ENCODE measurements around the gene ADH1B. TPM values are rescaled to one million over a fixed set of nuclear protein-coding genes. Genes with fewer than 3 reads are reported as not detected.

The ADH1B gene
- total and polyA plus RNA-seq, 2 experiments from 2014 or later = not detected

GRCh38 chr4:99324979-99325378 is 3.8 kb upstream of the ADH1B start:
- no peak overlapping the region for H3K27ac ChIP-seq (ENCODE audit: low read depth)
- no peaks in the 10 kb centered on the region for H3K79me2 ChIP-seq (replicated peaks; ENCODE audit: insufficient read depth)
- no peak overlapping the region for H3K4me2 ChIP-seq
- peak; percentile 2 for DNase-seq (ENCODE audit: low spot score)
- peaks cover 9% of the 10 kb centered on the region; the same call in 2 of the 3 replicates for H3K4me1 Mint-ChIP-seq
- no peaks in the 10 kb centered on the region; the same call in 1 of the 2 replicates for H3K36me3 ChIP-seq (ENCODE audit: insufficient read depth)
- no peaks in the 10 kb centered on the region for H3F3A ChIP-seq (replicated peaks; ENCODE audit: low read depth)
- no peak overlapping the region for H2AFZ ChIP-seq
- peaks cover 10% of the 10 kb centered on the region; the same call in 2 of the 3 replicates for H3K9me3 Mint-ChIP-seq
- H4K20me1 ChIP-seq (replicated peaks; ENCODE audit: insufficient read depth) = no peaks in the 10 kb centered on the region
- TF ChIP-seq STAT1 (IDR thresholded peaks at IDR 0.05; ENCODE audit: unreplicated experiment) (no peak), NANOG (IDR thresholded peaks at IDR 0.05; ENCODE audit: borderline replicate concordance) (no peak)
- H3K4me3 ChIP-seq = no peak overlapping the region
- H3K27ac Mint-ChIP-seq = no peak overlapping the region
- H3K27me3 ChIP-seq (ENCODE audit: insufficient read depth) = no peaks in the 10 kb centered on the region
- H3K9me2 ChIP-seq (ENCODE audit: insufficient read depth) = peaks cover 11% of the 10 kb centered on the region
- no peak overlapping the region for H3K4me3 Mint-ChIP-seq
- H3K36me3 Mint-ChIP-seq (ENCODE audit: low read depth) = peaks cover 3% of the 10 kb centered on the region; the same call in 1 of the 3 replicates
- H3K4me1 ChIP-seq (ENCODE audit: insufficient read depth) = peaks cover 13% of the 10 kb centered on the region; the same call in 1 of the 2 replicates
- H3K27me3 Mint-ChIP-seq (ENCODE audit: insufficient read depth, low read depth, poor library complexity) = peaks cover 2% of the 10 kb centered on the region
- no peak for ATAC-seq

GRCh38 chr4:99324361-99324760 is 3.2 kb upstream of the ADH1B start:
- Histone ChIP-seq H3K4me2 (no peak overlapping the region), H3K27ac (ENCODE audit: low read depth) (no peak overlapping the region)
- TF ChIP-seq CREB1 (CRISPR knock-in tag; IDR thresholded peaks at IDR 0.05; ENCODE audit: low read depth) (no peak), EZH2 (IDR thresholded peaks at IDR 0.05; ENCODE audit: low read depth, unreplicated experiment) (no peak), ZNF331 (CRISPR knock-in tag; IDR thresholded peaks at IDR 0.05; ENCODE audit: low read depth) (no peak), ZNF462 (CRISPR knock-in tag; IDR thresholded peaks at IDR 0.05) (no peak), JUNB (IDR thresholded peaks at IDR 0.05; ENCODE audit: unreplicated experiment) (no peak), ZNF114 (CRISPR knock-in tag; IDR thresholded peaks at IDR 0.05) (no peak), REST (IDR thresholded peaks at IDR 0.05; ENCODE audit: unreplicated experiment) (no peak), STAT1 (IDR thresholded peaks at IDR 0.05; ENCODE audit: unreplicated experiment) (no peak), NANOG (IDR thresholded peaks at IDR 0.05; ENCODE audit: borderline replicate concordance) (no peak), ETS1 (IDR thresholded peaks at IDR 0.05) (no peak), EZH2phosphoT487 (IDR thresholded peaks at IDR 0.05; ENCODE audit: unreplicated experiment) (no peak), POLR2AphosphoS5 (IDR thresholded peaks at IDR 0.05; ENCODE audit: low read depth) (no peak)

More at GRCh38 chr4:99324361-99324760, 3.2 kb upstream of the ADH1B start:
- no peaks in the 10 kb centered on the region for H3K79me2 ChIP-seq (replicated peaks; ENCODE audit: insufficient read depth)
- H4K20me1 ChIP-seq (replicated peaks; ENCODE audit: insufficient read depth) = no peaks in the 10 kb centered on the region
- no peaks in the 10 kb centered on the region for H3F3A ChIP-seq (replicated peaks; ENCODE audit: low read depth)
- Mint-ChIP-seq H3K4me1 (peaks cover 9% of the 10 kb centered on the region; the same call in 2 of the 3 replicates), H3K36me3 (ENCODE audit: low read depth) (peaks cover 3% of the 10 kb centered on the region; the same call in 1 of the 3 replicates), H3K27me3 (ENCODE audit: insufficient read depth, low read depth, poor library complexity) (peaks cover 2% of the 10 kb centered on the region), H3K4me3 (no peak overlapping the region), H3K9me3 (peaks cover 10% of the 10 kb centered on the region; the same call in 2 of the 3 replicates), H3K27ac (no peak overlapping the region)
- no peak overlapping the region for H3K4me3 ChIP-seq
- H3K36me3 ChIP-seq (ENCODE audit: insufficient read depth) = no peaks in the 10 kb centered on the region; the same call in 1 of the 2 replicates
- DNase-seq (ENCODE audit: low spot score) (no peak), ATAC-seq (no peak)
- peaks cover 13% of the 10 kb centered on the region; the same call in 1 of the 2 replicates for H3K4me1 ChIP-seq (ENCODE audit: insufficient read depth)
- H2AFZ ChIP-seq = no peak overlapping the region
- H3K9me2 ChIP-seq (ENCODE audit: insufficient read depth) = peaks cover 11% of the 10 kb centered on the region
- H3K27me3 ChIP-seq (ENCODE audit: insufficient read depth) = no peaks in the 10 kb centered on the region

All from GM23338 (cell line).